K562 (cell line): ENCODE results near the gene RNASE4. TPM values are rescaled to one million over a fixed set of nuclear protein-coding genes. Genes with fewer than 3 reads are reported as not detected.

Source experiments
- CHD7 ChIP-seq: fragments of 200-600 bp; sonication (generic); IDR thresholded peaks from one replicate; pipeline ENCODE4 v1.6.1; 2012; ENCODE audit warnings: mild to moderate bottlenecking, low read depth, low read length, inconsistent platforms
- CREB3L1 ChIP-seq: fragments of 450-650 bp; IDR thresholded peaks from 2 replicates; pipeline ENCODE4 v1.6.1; 2014; ENCODE audit warnings: low read depth, mild to moderate bottlenecking, moderate library complexity, borderline replicate concordance
- ZNF766 ChIP-seq: fragments of 200-800 bp; sonication (Bioruptor generic); conservative IDR thresholded peaks from 2 replicates; pipeline ENCODE4 v1.6.1; 2016; ENCODE audit warnings: missing genetic modification characterization, missing compliant biosample characterization
- polyA plus RNA-seq, 8 experiments: library from polyadenylated mRNA; depleted of rRNA in 4 of 8; stranded (reverse) in 5 of 8; unstranded in 3 of 8; fragments of >200 nt; fragmentation: Nextera tagmentation in 2 of 8; fragmentation: Illumina TruSeq in 1 of 8; extraction: Ambion mirVana in 2 of 8; extraction: Trizol in 1 of 8; gene quantifications; 2 replicates each; pipeline versions ENCODE4 v1.2.1 to v1.2.3, GENCODE V29; 2011 to 2014; ENCODE audit warnings: inconsistent platforms in 1 of 8, missing spikeins in 1 of 8
- total RNA-seq, 7 experiments: library from RNA; depleted of rRNA in 6 of 7; stranded (reverse); fragments of >200 nt in 6 of 7; fragmentation: Illumina TruSeq in 2 of 7; extraction: Trizol in 2 of 7; gene quantifications; 2 replicates each; pipeline versions ENCODE4 v1.2.1 to v1.2.3, GENCODE V29; 2011 to 2021; ENCODE audit warnings: low replicate concordance in 1 of 7

Gene RNASE4
- total and polyA plus RNA-seq, 9 of the 15 experiments (the other 6 are each of a cell fraction or from before 2014, with no cell fraction given), result 0.09 to 0.22 (median 0.13) TPM; not detected in 2

- no peak for TF ChIP-seq CHD7
- TF ChIP-seq ZNF766 (CRISPR knock-in tag), result no peak
- no peak for TF ChIP-seq CREB3L1
- TF ChIP-seq, all 486 proteins: peak for 0
Measured at GRCh38 chr14:20696764-20697163, 12.4 kb downstream of the RNASE4 start (continued).
